HG03175 (cell line): ENCODE results near the gene KCTD6.
A peak's percentile ranks its signal among the peaks of the same experiment; 100 is the strongest.
"Not testable (repeated sequence)": the region's sequence is repeated elsewhere in the genome, so short reads cannot be mapped to it uniquely, and the experiment has no call there.

ENCODE experiments used
- ATAC-seq: cut with Tn5 transposase; IDR thresholded peaks from one replicate; pipeline ENCODE4 v1.9.1; 2021; ENCODE audit warnings: mild to moderate bottlenecking, moderate library complexity; ENCODE audit not compliant: unreplicated experiment

The KCTD6 gene

DNA sequence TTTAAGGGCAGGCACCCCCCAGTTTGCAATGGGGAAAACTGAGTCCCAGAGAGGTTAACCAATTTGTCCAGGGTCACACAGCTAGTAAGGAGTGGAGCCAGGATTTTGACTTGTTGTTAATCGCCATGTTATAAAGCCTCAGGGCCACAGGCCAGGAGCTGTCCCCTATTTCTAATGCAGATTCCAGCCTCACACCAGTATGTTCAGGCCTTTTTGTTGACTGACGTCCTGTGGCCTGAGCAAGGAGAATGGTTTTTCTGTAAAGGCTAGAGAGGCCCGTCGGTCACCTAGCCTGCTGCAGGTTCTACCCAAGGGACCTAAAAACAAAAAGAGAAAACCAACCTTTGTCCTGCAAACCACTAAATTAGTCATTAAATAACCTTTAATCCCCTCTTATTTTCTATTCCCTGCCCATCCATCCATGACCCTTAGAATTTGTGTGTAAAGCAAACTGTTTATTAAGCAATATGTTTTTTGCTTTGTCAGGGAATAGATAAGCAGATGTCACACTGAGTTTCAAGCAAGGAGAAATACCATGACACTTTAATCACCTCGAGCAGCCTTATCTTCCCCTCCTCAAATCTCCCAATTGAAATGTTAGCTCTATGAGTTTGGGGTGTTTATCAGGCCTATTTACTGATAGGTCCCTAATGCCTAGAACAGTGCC is 31.0 kb downstream of the KCTD6 start:
- ATAC-seq: no peak

- ATAC-seq: no peak
These were observed 32.5 kb downstream of the KCTD6 start for GRCh38 chr3:58524326-58524888.

DNA sequence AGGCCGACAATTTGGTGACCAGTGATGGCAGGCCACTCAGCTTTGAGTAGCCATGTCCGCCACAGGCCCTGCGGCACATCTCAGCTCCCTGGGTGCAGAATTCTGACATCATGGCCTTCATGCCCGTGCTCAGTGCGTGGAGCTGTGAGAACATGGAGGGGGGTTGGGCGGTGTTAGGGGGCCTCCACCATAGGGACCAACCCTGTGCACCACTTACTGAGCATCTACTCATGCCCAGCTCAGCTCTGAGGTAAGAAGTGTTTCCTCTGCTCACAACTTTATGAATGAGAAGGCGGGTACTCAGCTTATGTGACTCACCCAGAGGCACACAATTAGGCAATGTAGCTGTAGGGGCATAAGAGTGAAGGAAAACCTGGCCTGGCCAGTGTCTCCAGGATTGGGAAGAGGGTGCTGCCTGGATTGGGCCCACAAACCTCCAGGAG is 34.6 kb downstream of the KCTD6 start:
- ATAC-seq: no peak

- ATAC-seq: not testable (repeated sequence)
These were observed 35.5 kb downstream of the KCTD6 start for GRCh38 chr3:58527440-58527839.

DNA sequence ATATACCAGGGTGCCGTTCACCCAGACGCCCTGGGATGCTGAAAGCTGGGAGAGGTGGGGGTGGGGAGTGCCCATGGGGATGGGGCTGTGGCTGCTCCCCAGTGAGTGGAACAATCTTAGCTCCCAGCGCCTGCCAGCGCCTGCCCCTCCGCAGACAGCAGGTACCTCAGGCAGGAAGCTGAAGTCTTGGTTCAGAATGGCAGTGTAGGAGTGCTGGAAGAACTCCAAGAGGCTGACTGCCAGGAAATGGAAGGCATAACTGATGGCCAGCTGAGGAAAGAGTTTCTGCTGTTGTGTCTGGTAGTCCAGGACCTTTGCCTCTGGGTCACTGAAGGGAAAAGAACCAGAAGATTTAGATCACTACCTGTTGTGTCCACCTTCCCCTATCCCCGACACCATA is 36.7 kb downstream of the KCTD6 start:
- ATAC-seq: no peak

DNA sequence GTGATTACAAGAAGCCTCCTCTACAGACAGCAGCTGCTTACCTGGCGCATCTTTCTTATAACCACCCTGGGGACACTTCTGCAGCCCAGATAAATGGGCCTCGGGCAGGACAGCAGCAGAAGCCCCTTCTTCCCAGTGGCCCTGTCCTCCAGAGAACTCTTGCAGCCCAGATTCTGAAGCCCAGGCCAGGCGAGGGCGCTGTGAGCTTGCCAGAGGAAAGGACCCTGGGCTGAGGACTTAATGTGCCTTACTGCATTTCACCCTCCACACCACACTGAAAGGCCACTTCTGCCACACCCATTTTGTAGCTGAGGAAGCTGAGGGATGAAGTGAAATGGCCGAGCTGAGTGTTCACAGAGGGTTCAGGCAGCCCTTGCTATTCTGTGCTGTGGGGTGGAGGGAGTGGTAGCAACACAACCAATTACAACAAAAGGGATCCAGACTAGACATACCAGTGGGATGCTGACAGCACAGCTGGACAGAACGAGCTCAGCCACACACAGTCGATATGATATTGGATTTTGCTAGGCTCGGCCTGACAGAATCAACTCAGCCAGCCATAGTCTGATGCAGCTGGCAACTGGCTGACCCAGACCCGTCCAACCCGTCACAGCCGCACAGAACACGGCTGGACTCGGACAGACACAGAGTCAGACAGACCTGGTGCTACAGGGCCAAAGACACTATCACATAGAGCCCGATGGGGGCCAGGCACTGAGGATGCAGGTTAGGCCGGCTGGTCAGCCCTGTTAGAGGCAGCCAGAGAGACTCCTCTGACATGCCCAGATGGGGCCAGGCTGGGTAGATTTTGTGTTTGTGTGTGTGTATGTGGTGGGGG is 37.8 kb downstream of the KCTD6 start:
- ATAC-seq: no peak

DNA sequence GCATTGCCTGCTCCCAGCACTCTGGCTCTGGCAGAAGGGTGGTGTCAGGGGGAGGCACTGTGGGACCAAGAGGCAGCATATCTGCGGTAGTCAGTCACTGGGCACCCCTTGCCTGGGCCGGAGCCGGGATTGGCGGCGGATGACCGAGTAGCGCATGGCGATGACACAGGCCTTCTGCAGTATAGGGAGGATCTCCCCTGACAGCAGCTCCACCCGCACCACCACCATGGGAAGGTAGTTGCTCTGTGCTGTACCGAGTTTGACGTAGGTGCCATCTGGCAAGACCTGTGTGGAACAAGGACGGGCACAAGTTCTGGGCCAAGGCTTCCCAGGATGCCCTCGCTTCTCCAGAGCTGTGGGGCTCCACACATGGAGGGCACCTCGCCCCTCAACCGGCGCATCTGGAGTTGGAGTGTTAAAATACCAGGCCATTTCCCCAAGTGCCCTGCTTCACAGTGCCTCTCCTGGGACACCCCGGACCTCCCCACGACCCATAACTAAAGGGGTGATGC is 38.5 kb downstream of the KCTD6 start:
- ATAC-seq: no peak

GRCh38 chr3:58531555-58531954 is 39.7 kb downstream of the KCTD6 start:
- ATAC-seq: no peak

DNA sequence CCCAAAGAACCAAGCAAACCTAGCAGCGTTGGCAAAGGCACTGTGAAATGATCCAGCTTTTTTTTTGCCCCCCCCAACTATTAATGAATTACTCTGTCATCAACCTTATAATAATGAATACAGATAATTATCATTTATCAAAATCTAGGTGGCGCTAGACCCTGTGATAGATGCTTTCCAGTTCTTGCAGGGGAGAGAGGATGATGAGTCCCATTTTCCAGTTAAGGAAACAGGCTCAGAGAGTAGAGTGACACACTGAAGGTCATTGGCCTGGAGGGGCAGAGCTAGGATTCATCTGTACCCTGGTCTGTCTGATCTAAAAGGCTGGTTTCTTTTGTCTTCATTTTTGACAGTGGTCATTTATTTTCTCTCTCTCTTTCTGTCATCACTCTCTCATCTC is 40.1 kb downstream of the KCTD6 start:
- no peak for ATAC-seq

DNA sequence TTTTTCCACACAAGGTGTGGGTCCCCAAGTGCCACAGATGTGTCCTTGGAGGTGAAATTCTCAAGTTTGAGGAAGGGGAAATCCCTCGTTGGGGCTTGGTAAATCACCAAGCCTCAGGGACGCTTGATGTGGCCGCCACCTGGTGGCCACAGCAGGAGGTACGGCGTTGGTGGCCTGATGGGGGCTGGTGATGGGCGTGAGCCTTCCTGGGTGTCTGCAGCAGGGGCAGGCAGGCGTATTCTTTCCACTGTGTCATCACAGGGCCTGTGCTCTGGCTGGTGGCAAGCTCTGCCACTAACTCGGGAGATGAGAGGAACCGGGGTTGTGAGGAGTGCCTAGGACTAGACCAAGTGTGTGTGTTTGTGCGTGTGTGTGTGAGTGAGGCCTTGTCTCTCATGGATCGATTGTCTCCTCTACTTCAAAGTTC is 40.9 kb downstream of the KCTD6 start:
- peak; percentile 93 for ATAC-seq

DNA sequence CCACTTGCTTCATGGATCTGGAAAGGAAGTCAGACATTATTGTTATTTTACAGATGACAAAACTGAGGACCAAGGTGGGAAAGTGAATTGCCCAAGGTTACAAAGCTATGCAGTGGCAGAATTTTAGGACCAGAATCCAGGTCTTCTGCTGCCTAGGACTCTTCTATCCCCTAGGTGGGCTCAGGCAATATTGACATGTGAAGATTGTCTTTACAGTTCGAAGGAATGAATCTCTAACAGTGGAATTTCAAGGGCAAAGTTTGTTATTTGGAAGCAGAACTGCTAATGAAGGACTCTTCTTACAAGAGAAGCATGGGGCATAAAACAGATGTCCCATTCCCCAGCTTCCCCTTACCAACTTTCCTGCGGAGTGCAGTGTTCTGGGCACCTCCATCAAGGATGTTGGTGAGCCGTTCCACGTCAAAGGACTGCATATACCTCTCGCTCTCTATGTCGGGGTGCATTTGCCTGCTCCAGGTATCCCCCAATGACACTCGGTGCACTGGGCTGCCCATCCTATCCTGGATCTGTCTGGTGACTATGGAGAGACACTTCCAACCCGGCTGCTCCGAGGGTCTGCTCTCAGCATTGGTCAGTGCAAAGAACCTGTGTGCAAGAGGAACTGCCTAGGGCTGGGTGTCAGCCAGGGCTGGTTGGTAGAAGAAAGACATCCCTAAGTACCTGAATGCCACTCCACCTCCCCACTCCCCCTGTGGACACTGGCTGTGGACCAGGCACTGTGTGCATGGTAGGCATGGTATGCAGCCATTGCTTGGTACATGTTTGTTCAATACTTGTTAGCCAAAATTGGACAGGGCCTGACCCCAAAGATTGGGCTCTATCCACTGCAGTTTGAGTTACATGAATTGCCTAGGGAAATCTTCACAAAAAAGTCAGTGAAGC is 42.9 kb downstream of the KCTD6 start:
- ATAC-seq: no peak

GRCh38 chr3:58535531-58536500 is 43.9 kb downstream of the KCTD6 start:
- no peak for ATAC-seq

- ATAC-seq: no peak
These were observed 44.9 kb downstream of the KCTD6 start, which contains the start of gene ACOX2 for GRCh38 chr3:58536501-58537411. TSS of gene ACOX2 (minus strand) at chr3:58537190. CDS start at chr3:58535106, 2,084 bp downstream.

GRCh38 chr3:58537412-58538301 is 45.8 kb downstream of the KCTD6 start:
- ATAC-seq: no peak

DNA sequence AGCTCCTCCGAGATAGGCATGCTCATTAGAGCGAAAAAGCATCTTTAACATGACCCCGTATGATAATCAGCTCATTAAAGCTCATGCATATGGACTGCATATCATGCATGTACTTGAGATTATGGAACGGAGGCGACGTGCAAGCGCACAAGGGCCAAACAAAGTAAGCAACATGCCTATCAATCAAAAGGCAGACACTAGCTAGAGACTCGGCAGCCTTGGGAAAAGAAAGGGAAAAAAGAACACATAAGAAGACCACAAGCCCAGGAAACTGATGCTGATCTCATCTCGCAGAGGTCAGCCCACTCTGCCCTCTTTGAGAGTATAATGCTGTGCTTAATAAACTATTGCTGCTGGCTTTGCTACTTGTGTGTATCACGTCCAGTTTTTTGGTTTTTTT is 47.7 kb downstream of the KCTD6 start:
- no peak for ATAC-seq

- ATAC-seq: no peak
These were observed 48.4 kb downstream of the KCTD6 start for GRCh38 chr3:58540176-58540858.

DNA sequence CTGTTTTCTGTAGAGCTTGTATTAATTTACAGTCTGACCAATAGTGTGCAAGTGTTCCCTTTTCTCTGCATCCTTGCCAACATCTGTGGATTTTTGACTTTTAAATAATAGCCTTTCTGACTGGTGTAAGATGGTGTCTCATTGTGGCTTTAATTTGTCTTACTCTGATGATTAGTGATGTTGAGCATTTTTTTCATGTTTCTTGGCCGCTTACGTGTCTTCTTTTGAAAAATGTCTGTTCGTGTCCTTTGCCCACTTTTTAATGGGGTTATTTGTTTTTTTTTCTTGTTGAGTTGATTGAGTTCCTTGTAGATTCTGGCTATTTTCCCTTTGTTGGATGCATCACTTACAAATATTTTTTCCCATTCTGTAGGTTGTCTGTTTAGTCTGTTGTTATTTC is 52.6 kb downstream of the KCTD6 start:
- no peak for ATAC-seq
